HG03442 (cell line): Measurements from ENCODE around the gene ARHGAP8.
"Not testable (repeated sequence)": the region's sequence is repeated elsewhere in the genome, so short reads cannot be mapped to it uniquely, and the experiment has no call there.

Source experiments
- ATAC-seq: cut with Tn5 transposase; IDR thresholded peaks from one replicate; pipeline ENCODE4 v1.9.1; 2021; ENCODE audit warnings: mild to moderate bottlenecking, moderate library complexity; ENCODE audit not compliant: unreplicated experiment

ARHGAP8 gene

GRCh38 chr22:44904492-44905152 is 152.2 kb downstream of the ARHGAP8 start:
- ATAC-seq = not testable (repeated sequence)

DNA sequence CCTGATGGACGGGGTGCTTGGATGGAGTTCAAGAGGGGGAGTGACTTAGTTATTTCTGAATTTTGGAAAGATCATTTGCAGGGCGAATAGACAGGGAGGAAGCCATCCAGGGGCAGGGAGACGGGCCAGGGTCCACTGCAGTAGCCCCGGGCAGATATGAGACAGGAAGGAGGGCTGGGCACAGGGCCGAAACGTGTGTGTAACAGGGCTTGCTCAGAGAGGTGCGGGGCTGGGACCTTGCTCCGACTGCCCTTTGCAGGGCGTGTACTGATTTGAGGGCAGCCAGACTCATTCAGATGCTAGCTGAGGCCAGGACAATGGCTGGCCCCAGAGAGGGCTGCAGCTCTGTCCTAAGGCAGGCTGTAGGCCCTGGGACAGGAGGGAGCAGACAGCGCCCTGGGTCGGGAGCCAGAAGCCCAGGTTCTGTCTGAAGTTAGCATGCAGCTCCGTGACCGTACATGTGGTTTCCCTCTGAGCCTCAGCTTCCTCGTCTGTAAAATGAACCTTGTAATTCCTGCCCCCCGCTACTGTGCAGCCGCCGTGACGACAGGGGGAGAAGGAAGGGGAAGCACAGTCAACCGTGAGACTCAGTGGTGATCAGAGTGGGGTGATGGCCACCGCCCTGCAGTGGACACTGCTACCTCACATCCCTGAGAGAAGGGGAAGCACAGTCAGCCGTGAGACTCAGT is 154.0 kb downstream of the ARHGAP8 start:
- ATAC-seq = no peak

DNA sequence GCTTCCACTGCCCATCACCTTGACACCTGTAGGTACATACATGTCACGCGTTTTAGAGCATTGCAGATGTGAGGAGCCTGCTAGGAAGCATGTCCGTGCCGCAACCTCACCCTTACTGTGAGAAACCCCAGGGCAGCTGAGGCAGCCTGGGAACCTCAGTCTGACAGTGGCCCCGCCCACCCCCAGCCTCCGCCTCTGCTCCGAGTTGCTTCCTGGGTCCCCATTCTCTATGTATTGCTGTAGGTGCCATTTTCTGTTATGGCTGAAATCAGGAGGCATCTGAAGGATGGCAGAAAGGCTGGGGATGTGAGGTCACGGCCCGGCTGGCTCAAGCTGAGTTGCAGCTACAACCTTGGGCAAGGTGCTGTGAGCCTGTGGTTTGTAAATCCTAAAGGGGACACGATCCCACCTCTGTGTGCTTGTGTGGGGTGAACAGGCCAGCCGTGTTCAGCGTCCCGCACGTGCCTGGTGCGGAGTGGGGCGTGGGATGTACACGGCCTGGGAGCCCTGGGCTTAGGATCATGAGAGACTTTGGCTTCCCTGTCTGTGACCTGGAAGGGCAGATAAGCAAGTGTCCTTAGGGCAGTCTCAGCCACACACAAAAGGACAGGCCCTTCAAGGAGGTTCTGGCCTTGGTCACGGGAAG is 154.7 kb downstream of the ARHGAP8 start:
- no peak for ATAC-seq

DNA sequence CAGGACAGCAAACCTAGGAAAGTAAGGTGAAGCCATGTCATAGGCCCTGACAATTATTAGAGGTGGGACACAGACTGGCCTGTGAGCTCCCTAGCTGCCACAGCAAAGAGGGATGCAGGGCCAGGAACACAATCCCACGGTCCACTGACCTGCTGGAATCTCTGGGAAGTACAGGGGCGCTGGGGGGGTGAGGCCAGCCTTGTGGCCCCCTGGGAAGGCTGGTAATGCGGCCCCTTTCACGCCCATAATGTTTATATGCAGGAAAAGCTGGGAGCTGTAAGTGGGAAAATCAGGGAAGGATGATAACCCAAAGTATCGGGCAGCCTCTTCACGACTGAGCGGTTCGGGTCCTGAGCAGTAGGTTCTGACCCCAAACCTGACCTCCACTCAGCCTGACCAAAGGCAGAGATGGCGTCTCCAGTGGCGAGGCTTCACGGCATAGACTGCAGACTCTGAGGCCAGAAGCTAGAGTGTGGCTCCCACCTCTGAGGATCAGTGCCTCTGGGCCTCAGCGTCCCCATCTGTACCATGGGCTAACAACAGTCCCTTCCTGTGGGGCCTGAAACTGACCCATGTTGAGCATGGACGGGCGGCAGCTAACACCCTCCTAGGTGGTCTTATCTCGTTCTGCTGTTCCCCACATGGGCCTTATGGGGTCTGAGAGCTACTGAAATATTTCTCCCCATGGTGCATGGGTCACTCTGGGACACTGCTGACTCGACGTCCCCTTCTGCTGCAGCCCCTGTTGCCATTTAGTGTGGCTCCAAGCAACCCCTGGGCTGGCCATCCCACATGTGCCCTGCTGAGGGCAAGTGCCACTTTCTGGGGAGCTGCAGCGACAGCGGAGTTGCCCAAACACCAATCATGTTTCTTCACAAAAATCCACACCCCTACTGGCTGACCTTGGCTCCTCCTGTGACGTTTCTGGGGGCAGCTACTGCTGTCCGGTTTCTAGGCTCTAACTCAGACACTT is 155.7 kb downstream of the ARHGAP8 start:
- no peak for ATAC-seq

GRCh38 chr22:44909241-44909640 is 156.9 kb downstream of the ARHGAP8 start:
- no peak for ATAC-seq
